Osteoblast (primary cell): ENCODE data around the gene SLC17A4. TPM values are rescaled to one million over a fixed set of nuclear protein-coding genes. Genes with fewer than 3 reads are reported as not detected.
A peak's percentile ranks its signal among the peaks of the same experiment; 100 is the strongest.

Experiments used
- DNase-seq: peaks from one replicate; pipeline ENCODE4 v3.0.0; 2011; ENCODE audit warnings: low spot score, mixed read lengths; ENCODE audit not compliant: insufficient read length; ENCODE audit errors: missing footprints
- H2AFZ ChIP-seq: 2 replicates; pipeline ENCODE4 v1.6.0; 2011; ENCODE audit warnings: mild to moderate bottlenecking, low read length
- H3K27ac ChIP-seq: 2 replicates; pipeline ENCODE4 v1.5.1; 2011; ENCODE audit warnings: mild to moderate bottlenecking, low read depth, low read length, moderate library complexity
- H3K27me3 ChIP-seq: 2 replicates; pipeline ENCODE4 v1.6.0; 2012; ENCODE audit warnings: mild to moderate bottlenecking, control low read depth, inconsistent platforms, low read length, moderate library complexity; ENCODE audit not compliant: insufficient read depth
- H3K36me3 ChIP-seq: 2 replicates; pipeline ENCODE4 v1.5.1; 2011; ENCODE audit warnings: mild to moderate bottlenecking, low read length, control low read depth, moderate library complexity; ENCODE audit not compliant: insufficient read depth
- H3K4me1 ChIP-seq: 2 replicates; pipeline ENCODE4 v1.5.1; 2011; ENCODE audit warnings: mild to moderate bottlenecking, low read length, control low read depth, moderate library complexity; ENCODE audit not compliant: insufficient read depth
- H3K4me2 ChIP-seq: 2 replicates; pipeline ENCODE4 v1.6.0; 2011; ENCODE audit warnings: mild to moderate bottlenecking, low read length; ENCODE audit not compliant: insufficient read depth
- H3K4me3 ChIP-seq: fragments of 200-600 bp; sonication (generic); 3 replicates; pipeline ENCODE4 v1.5.1; 2012; ENCODE audit warnings: mild to moderate bottlenecking, low read length, inconsistent platforms; ENCODE audit not compliant: insufficient read depth
- H3K79me2 ChIP-seq: 2 replicates; pipeline ENCODE4 v1.6.0; 2012; ENCODE audit warnings: mild to moderate bottlenecking, low read length, control low read depth, inconsistent platforms; ENCODE audit not compliant: insufficient read depth
- H3K9me3 ChIP-seq: 2 replicates; pipeline ENCODE4 v1.5.1; 2011; ENCODE audit warnings: low read depth, low read length, control low read depth
- H4K20me1 ChIP-seq: 2 replicates; pipeline ENCODE4 v1.6.0; 2012; ENCODE audit warnings: mild to moderate bottlenecking, low read length, control low read depth; ENCODE audit not compliant: insufficient read depth
- CTCF ChIP-seq: IDR thresholded peaks from 2 replicates; pipeline ENCODE4 v1.5.1; 2011; ENCODE audit warnings: mild to moderate bottlenecking, low read depth, low read length, moderate library complexity; ENCODE audit errors: extremely low read depth
- total RNA-seq: library from RNA; depleted of rRNA; stranded (reverse); fragments of >200 nt; gene quantifications from 2 replicates; pipeline ENCODE4 v1.2.3, GENCODE V29; 2012

Gene SLC17A4
- total RNA-seq, 1 donor: not detected

DNA sequence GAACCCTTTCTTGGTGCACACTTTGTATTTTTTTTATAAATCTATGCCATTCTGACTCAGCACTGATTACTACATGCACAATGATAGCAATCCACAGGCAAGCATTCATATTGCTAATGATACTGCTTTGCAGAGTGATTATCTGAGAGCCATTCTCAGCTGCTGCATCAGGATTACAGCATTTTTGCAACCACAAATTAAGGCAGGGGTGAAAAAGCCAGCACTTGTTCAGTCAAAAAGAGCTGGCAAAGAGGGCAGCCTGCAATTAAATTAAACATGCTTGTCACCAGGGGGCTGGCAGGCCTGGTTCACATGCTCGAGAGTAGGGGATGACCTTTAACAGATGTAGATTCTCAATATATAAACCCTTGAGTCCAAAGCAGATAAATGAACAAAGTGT lies 40.7 kb upstream of the SLC17A4 start:
- no peak for TF ChIP-seq CTCF
- Histone ChIP-seq H3K4me1 (no peaks in the 10 kb centered on the region), H3K9me3 (no peaks in the 10 kb centered on the region), H4K20me1 (no peaks in the 10 kb centered on the region), H3K36me3 (no peaks in the 10 kb centered on the region), H2AFZ (no peak overlapping the region), H3K27me3 (peaks cover 4% of the 10 kb centered on the region), H3K79me2 (no peaks in the 10 kb centered on the region), H3K4me2 (no peak overlapping the region), H3K27ac (no peak overlapping the region), H3K4me3 (no peak overlapping the region)
- no peak for DNase-seq

- no peak for TF ChIP-seq CTCF
- Histone ChIP-seq H3K36me3 (no peaks in the 10 kb centered on the region), H3K4me1 (no peaks in the 10 kb centered on the region), H3K4me2 (no peak overlapping the region), H3K79me2 (no peaks in the 10 kb centered on the region), H3K9me3 (no peaks in the 10 kb centered on the region), H4K20me1 (no peaks in the 10 kb centered on the region), H3K4me3 (no peak overlapping the region), H3K27ac (no peak overlapping the region), H2AFZ (no peak overlapping the region), H3K27me3 (peaks cover 4% of the 10 kb centered on the region)
- no peak for DNase-seq
Observed at GRCh38 chr6:25714765-25715164, 39.8 kb upstream of the SLC17A4 start.

DNA sequence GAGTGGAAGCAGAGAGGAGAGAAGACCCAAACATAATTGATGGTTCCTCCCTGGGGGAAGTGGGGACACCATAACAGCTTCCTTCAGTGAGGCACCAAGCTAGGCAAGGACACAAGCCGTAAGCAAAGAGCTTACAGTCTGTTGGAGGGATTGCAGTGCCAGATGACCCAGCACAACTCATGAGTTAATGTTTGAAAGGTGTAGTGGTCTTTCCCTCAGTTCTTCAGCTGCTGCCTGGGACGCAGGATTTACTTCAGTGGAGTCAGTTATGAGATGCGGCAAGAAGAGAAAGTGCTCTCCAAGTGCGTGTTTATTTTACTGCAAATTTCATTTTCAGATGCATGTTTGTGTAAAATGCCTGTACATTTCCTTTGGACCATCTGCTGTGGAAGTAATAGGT lies 38.7 kb upstream of the SLC17A4 start:
- no peak for DNase-seq
- Histone ChIP-seq H3K9me3 (no peaks in the 10 kb centered on the region), H3K79me2 (no peaks in the 10 kb centered on the region), H3K27ac (no peak overlapping the region), H4K20me1 (no peaks in the 10 kb centered on the region), H3K36me3 (no peaks in the 10 kb centered on the region), H2AFZ (no peak overlapping the region), H3K4me2 (no peak overlapping the region), H3K27me3 (peaks cover 4% of the 10 kb centered on the region), H3K4me1 (no peaks in the 10 kb centered on the region), H3K4me3 (no peak overlapping the region)
- no peak for TF ChIP-seq CTCF

- peak; percentile 73 for TF ChIP-seq CTCF
- Histone ChIP-seq H3K27me3 (peaks cover 4% of the 10 kb centered on the region), H3K27ac (no peak overlapping the region), H2AFZ (no peak overlapping the region), H3K4me2 (no peak overlapping the region), H3K9me3 (no peaks in the 10 kb centered on the region), H4K20me1 (no peaks in the 10 kb centered on the region), H3K79me2 (no peaks in the 10 kb centered on the region), H3K36me3 (no peaks in the 10 kb centered on the region), H3K4me1 (no peaks in the 10 kb centered on the region), H3K4me3 (no peak overlapping the region)
- DNase-seq: peak; percentile 63
Observed at GRCh38 chr6:25717866-25718740, 36.4 kb upstream of the SLC17A4 start.
